GM23338 (cell line): ENCODE measurements around the gene SGSM1. TPM values are rescaled to one million over a fixed set of nuclear protein-coding genes. Genes with fewer than 3 reads are reported as not detected.

Experiments used
- ATAC-seq: fragments of 200-7000 bp; cut with Tn5 transposase; 3 replicates; pipeline ENCODE4 v1.9.1; 2020
- DNase-seq: peaks from one replicate; pipeline ENCODE4 v3.0.0-alpha.2; 2015; ENCODE audit warnings: low spot score
- H2AFZ ChIP-seq: fragments of 200-600 bp; sonication (generic); 2 replicates; pipeline ENCODE4 v1.8.0; 2016; ENCODE audit warnings: antibody characterized with exemption, mild to moderate bottlenecking, moderate library complexity
- H3F3A ChIP-seq: fragments of 200-600 bp; sonication (generic); replicated peaks from 2 replicates; pipeline ENCODE4 v1.8.0; 2017; ENCODE audit warnings: antibody characterized with exemption, mixed run types, low read depth
- H3K27ac ChIP-seq: fragments of 200-600 bp; sonication (generic); 2 replicates; pipeline ENCODE4 v1.6.1; 2016; ENCODE audit warnings: low read depth
- H3K27me3 ChIP-seq: fragments of 200-600 bp; sonication (generic); 2 replicates; pipeline ENCODE4 v1.8.0; 2016; ENCODE audit warnings: mild to moderate bottlenecking, mixed run types, moderate library complexity; ENCODE audit not compliant: insufficient read depth
- H3K36me3 ChIP-seq: fragments of 200-600 bp; sonication (generic); 2 replicates; pipeline ENCODE4 v1.8.0; 2016; ENCODE audit warnings: mild to moderate bottlenecking; ENCODE audit not compliant: insufficient read depth
- H3K4me1 ChIP-seq: fragments of 200-600 bp; sonication (generic); 2 replicates; pipeline ENCODE4 v1.8.0; 2016; ENCODE audit warnings: mild to moderate bottlenecking, moderate library complexity; ENCODE audit not compliant: insufficient read depth
- H3K4me2 ChIP-seq: fragments of 200-600 bp; sonication (generic); 2 replicates; pipeline ENCODE4 v1.7.1; 2017; ENCODE audit warnings: mixed run types
- H3K4me3 ChIP-seq: fragments of 200-600 bp; sonication (generic); 2 replicates; pipeline ENCODE4 v1.6.1; 2016; ENCODE audit warnings: mixed run types
- H3K79me2 ChIP-seq: fragments of 200-600 bp; sonication (generic); replicated peaks from 2 replicates; pipeline ENCODE4 v1.8.0; 2017; ENCODE audit warnings: mild to moderate bottlenecking; ENCODE audit not compliant: insufficient read depth
- H3K9me2 ChIP-seq: fragments of 200-600 bp; sonication (generic); 2 replicates; pipeline ENCODE4 v1.8.0; 2017; ENCODE audit not compliant: insufficient read depth
- H4K20me1 ChIP-seq: fragments of 200-600 bp; sonication (generic); replicated peaks from 2 replicates; pipeline ENCODE4 v1.8.0; 2017; ENCODE audit warnings: mild to moderate bottlenecking; ENCODE audit not compliant: insufficient read depth
- H3K27ac Mint-ChIP-seq: 2 replicates; pipeline ENCODE4 v1.8.0; 2020; ENCODE audit warnings: inconsistent platforms, mild to moderate bottlenecking, moderate library complexity, mixed read lengths
- H3K27me3 Mint-ChIP-seq: 3 replicates; pipeline ENCODE4 v1.8.0; 2022; ENCODE audit warnings: low read depth, mild to moderate bottlenecking, moderate library complexity, mixed read lengths, inconsistent platforms; ENCODE audit not compliant: insufficient read depth, poor library complexity
- H3K36me3 Mint-ChIP-seq: 3 replicates; pipeline ENCODE4 v1.8.0; 2021; ENCODE audit warnings: low read depth, mild to moderate bottlenecking, inconsistent platforms, moderate library complexity, mixed read lengths
- H3K4me1 Mint-ChIP-seq: 3 replicates; pipeline ENCODE4 v1.8.0; 2020; ENCODE audit warnings: mild to moderate bottlenecking, inconsistent platforms, mixed read lengths
- H3K4me3 Mint-ChIP-seq: 3 replicates; pipeline ENCODE4 v1.8.0; 2021; ENCODE audit warnings: moderate library complexity, mild to moderate bottlenecking, inconsistent platforms, mixed read lengths
- H3K9me3 Mint-ChIP-seq: 3 replicates; pipeline ENCODE4 v1.8.0; 2020; ENCODE audit warnings: moderate library complexity, mild to moderate bottlenecking, inconsistent platforms, mixed read lengths
- CREB1 ChIP-seq: fragments of 250-450 bp; sonication (Bioruptor Pico); IDR thresholded peaks from 2 replicates; pipeline ENCODE4 v1.5.0; 2020; ENCODE audit warnings: low read depth, mild to moderate bottlenecking, moderate library complexity
- EZH2 ChIP-seq: fragments of 200-600 bp; sonication (generic); IDR thresholded peaks from one replicate; pipeline ENCODE4 v1.8.0; 2017; ENCODE audit warnings: antibody characterized with exemption, mild to moderate bottlenecking, low read depth; ENCODE audit not compliant: unreplicated experiment
- EZH2phosphoT487 ChIP-seq: fragments of 200-600 bp; sonication (generic); IDR thresholded peaks from one replicate; pipeline ENCODE4 v1.8.1; 2018; ENCODE audit warnings: antibody characterized with exemption; ENCODE audit not compliant: unreplicated experiment
- NANOG ChIP-seq: IDR thresholded peaks from 2 replicates; pipeline ENCODE4 v1.6.1; 2016; ENCODE audit warnings: antibody characterized with exemption, borderline replicate concordance
- POLR2AphosphoS5 ChIP-seq: IDR thresholded peaks from 2 replicates; pipeline ENCODE4 v1.6.1; 2016; ENCODE audit warnings: antibody characterized with exemption, low read depth
- STAT1 ChIP-seq: IDR thresholded peaks from one replicate; pipeline ENCODE4 v1.6.1; 2016; ENCODE audit warnings: antibody characterized with exemption; ENCODE audit not compliant: unreplicated experiment
- ZNF114 ChIP-seq: fragments of 250-450 bp; sonication (Bioruptor Pico); IDR thresholded peaks from 2 replicates; pipeline ENCODE4 v1.5.0; 2020; ENCODE audit warnings: mild to moderate bottlenecking, moderate library complexity
- ZNF331 ChIP-seq: fragments of 250-450 bp; sonication (Bioruptor Pico); IDR thresholded peaks from 2 replicates; pipeline ENCODE4 v1.5.0; 2020; ENCODE audit warnings: low read depth, mild to moderate bottlenecking, moderate library complexity
- polyA plus RNA-seq: library from polyadenylated mRNA; unstranded; fragments of >200 nt; fragmentation: Nextera tagmentation; extraction: Ambion mirVana; gene quantifications from 2 replicates; pipeline ENCODE4 v1.2.1, GENCODE V29; 2016
- total RNA-seq: library from RNA; depleted of rRNA; stranded (reverse); fragments of >200 nt; shearing (Covaris generic); gene quantifications from 2 replicates; pipeline ENCODE4 v1.2.3, GENCODE V29; 2014
- TF ChIP-seq, protein P1 (sequence below): IDR thresholded peaks from 2 replicates; pipeline ENCODE4 v1.6.1; 2016; ENCODE audit warnings: antibody characterized with exemption
- TF ChIP-seq, protein P2 (sequence below), 2 experiments: fragments of 200-600 bp in 1 of 2; sonication (generic) in 1 of 2; conservative IDR thresholded peaks; 2 replicates each; pipeline versions ENCODE4 v1.5.1 to v1.6.1; 2016 to 2017; ENCODE audit warnings: antibody characterized with exemption in 2 of 2, low read depth in 2 of 2, mild to moderate bottlenecking in 2 of 2, moderate library complexity in 1 of 2
- TF ChIP-seq, protein P3 (sequence below): fragments of 250-450 bp; sonication (Bioruptor Pico); IDR thresholded peaks from 2 replicates; pipeline ENCODE4 v1.5.0; 2020; ENCODE audit warnings: mild to moderate bottlenecking, moderate library complexity

Gene SGSM1
- total and polyA plus RNA-seq, 2 experiments from 2014 or later: 4.7 to 5.4 TPM

DNA sequence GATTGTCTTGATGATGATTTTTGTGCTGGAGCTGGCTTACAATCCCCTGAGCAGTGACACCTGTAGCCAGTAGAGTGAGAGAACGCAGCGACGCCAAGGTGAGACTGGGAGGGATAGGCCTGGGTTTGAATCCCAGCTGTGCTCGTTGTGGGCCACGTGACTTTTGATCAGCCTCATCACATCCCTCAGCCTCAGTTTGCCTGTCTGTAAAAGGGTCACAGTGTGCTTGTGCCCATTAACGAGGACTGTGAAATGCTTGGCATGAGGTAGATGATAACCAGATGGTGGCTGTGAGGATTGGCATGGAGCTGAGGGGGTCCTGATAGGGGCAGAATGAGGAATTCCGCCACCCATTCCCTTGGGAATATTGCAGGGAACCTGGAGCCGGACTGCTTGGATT lies 156.1 kb downstream of the SGSM1 start:
- H2AFZ ChIP-seq: no peak overlapping the region
- no peak overlapping the region for H3K4me3 ChIP-seq
- TF ChIP-seq EZH2phosphoT487 (no peak), ZNF331 (CRISPR knock-in tag) (no peak), EZH2 (no peak)
- TF ChIP-seq, protein P1, sequence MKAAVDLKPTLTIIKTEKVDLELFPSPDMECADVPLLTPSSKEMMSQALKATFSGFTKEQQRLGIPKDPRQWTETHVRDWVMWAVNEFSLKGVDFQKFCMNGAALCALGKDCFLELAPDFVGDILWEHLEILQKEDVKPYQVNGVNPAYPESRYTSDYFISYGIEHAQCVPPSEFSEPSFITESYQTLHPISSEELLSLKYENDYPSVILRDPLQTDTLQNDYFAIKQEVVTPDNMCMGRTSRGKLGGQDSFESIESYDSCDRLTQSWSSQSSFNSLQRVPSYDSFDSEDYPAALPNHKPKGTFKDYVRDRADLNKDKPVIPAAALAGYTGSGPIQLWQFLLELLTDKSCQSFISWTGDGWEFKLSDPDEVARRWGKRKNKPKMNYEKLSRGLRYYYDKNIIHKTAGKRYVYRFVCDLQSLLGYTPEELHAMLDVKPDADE: no peak
- no peak overlapping the region for H3K27ac Mint-ChIP-seq
- H3K27me3 ChIP-seq: no peaks in the 10 kb centered on the region
- DNase-seq (no peak), ATAC-seq (no peak)
- no peaks in the 10 kb centered on the region for H3F3A ChIP-seq
- H4K20me1 ChIP-seq: no peaks in the 10 kb centered on the region
- H3K27me3 Mint-ChIP-seq: peaks cover under 1% of the 10 kb centered on the region
- no peaks in the 10 kb centered on the region for H3K36me3 ChIP-seq
- peaks cover 6% of the 10 kb centered on the region; the same call in 2 of the 3 replicates for H3K36me3 Mint-ChIP-seq
- H3K79me2 ChIP-seq: peaks cover 82% of the 10 kb centered on the region
- no peak overlapping the region for H3K4me2 ChIP-seq
- no peak overlapping the region for H3K27ac ChIP-seq
- H3K4me1 Mint-ChIP-seq: peaks cover 10% of the 10 kb centered on the region
- H3K9me2 ChIP-seq: no peaks in the 10 kb centered on the region
- H3K9me3 Mint-ChIP-seq: no peaks in the 10 kb centered on the region
- H3K4me3 Mint-ChIP-seq: no peak overlapping the region
- peaks cover under 1% of the 10 kb centered on the region; the same call in 1 of the 2 replicates for H3K4me1 ChIP-seq

DNA sequence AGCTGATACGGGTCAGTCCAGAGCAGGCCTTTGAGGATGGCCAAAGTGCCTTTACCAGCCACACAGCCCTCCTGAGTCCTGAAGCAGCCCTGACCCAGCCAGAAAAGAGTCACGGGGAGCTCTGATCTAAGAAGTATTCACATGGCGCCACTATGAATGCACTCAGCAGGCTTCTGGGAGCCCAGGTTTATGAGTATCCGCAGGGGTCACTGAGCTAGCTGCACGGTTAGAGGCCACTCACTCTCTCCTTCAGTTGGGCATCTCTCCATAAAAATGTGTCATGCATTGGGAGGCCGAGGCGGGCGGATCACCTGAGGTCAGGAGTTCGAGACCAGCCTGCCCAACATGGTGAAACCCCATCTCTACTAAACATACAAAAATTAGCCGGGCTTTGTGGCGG lies 156.8 kb downstream of the SGSM1 start:
- no peaks in the 10 kb centered on the region for H3K27me3 ChIP-seq
- no peaks in the 10 kb centered on the region for H4K20me1 ChIP-seq
- H3K27ac ChIP-seq: no peak overlapping the region
- no peak overlapping the region for H3K4me3 ChIP-seq
- peaks cover 12% of the 10 kb centered on the region for H3K4me1 Mint-ChIP-seq
- ATAC-seq: no peak
- H3K9me3 Mint-ChIP-seq: no peaks in the 10 kb centered on the region
- H3K9me2 ChIP-seq: no peaks in the 10 kb centered on the region
- H3K4me1 ChIP-seq: peaks cover 7% of the 10 kb centered on the region; the same call in 1 of the 2 replicates
- no peak overlapping the region for H3K4me3 Mint-ChIP-seq
- peaks cover 78% of the 10 kb centered on the region for H3K79me2 ChIP-seq
- no peak overlapping the region for H3K27ac Mint-ChIP-seq
- no peak for DNase-seq
- H3K4me2 ChIP-seq: no peak overlapping the region
- 0 out of 2 replicates have a peak, but pooled peaks cover 3% of the 10 kb centered on the region for H3F3A ChIP-seq
- H2AFZ ChIP-seq: no peak overlapping the region
- H3K36me3 Mint-ChIP-seq: peaks cover 9% of the 10 kb centered on the region; the same call in 2 of the 3 replicates
- no peaks in the 10 kb centered on the region for H3K36me3 ChIP-seq
- H3K27me3 Mint-ChIP-seq: no peaks in the 10 kb centered on the region
- no peak for TF ChIP-seq STAT1
- TF ChIP-seq, protein P2, sequence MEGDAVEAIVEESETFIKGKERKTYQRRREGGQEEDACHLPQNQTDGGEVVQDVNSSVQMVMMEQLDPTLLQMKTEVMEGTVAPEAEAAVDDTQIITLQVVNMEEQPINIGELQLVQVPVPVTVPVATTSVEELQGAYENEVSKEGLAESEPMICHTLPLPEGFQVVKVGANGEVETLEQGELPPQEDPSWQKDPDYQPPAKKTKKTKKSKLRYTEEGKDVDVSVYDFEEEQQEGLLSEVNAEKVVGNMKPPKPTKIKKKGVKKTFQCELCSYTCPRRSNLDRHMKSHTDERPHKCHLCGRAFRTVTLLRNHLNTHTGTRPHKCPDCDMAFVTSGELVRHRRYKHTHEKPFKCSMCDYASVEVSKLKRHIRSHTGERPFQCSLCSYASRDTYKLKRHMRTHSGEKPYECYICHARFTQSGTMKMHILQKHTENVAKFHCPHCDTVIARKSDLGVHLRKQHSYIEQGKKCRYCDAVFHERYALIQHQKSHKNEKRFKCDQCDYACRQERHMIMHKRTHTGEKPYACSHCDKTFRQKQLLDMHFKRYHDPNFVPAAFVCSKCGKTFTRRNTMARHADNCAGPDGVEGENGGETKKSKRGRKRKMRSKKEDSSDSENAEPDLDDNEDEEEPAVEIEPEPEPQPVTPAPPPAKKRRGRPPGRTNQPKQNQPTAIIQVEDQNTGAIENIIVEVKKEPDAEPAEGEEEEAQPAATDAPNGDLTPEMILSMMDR (conservative IDR thresholded peaks at IDR 0.05; ENCODE audit: low read depth in 2 of 2): no peak
- no peak for TF ChIP-seq ZNF114
- TF ChIP-seq NANOG: no peak
- no peak for TF ChIP-seq EZH2
- TF ChIP-seq, protein P1: no peak
- no peak for TF ChIP-seq POLR2AphosphoS5
- no peak for TF ChIP-seq CREB1
- TF ChIP-seq, protein P3, sequence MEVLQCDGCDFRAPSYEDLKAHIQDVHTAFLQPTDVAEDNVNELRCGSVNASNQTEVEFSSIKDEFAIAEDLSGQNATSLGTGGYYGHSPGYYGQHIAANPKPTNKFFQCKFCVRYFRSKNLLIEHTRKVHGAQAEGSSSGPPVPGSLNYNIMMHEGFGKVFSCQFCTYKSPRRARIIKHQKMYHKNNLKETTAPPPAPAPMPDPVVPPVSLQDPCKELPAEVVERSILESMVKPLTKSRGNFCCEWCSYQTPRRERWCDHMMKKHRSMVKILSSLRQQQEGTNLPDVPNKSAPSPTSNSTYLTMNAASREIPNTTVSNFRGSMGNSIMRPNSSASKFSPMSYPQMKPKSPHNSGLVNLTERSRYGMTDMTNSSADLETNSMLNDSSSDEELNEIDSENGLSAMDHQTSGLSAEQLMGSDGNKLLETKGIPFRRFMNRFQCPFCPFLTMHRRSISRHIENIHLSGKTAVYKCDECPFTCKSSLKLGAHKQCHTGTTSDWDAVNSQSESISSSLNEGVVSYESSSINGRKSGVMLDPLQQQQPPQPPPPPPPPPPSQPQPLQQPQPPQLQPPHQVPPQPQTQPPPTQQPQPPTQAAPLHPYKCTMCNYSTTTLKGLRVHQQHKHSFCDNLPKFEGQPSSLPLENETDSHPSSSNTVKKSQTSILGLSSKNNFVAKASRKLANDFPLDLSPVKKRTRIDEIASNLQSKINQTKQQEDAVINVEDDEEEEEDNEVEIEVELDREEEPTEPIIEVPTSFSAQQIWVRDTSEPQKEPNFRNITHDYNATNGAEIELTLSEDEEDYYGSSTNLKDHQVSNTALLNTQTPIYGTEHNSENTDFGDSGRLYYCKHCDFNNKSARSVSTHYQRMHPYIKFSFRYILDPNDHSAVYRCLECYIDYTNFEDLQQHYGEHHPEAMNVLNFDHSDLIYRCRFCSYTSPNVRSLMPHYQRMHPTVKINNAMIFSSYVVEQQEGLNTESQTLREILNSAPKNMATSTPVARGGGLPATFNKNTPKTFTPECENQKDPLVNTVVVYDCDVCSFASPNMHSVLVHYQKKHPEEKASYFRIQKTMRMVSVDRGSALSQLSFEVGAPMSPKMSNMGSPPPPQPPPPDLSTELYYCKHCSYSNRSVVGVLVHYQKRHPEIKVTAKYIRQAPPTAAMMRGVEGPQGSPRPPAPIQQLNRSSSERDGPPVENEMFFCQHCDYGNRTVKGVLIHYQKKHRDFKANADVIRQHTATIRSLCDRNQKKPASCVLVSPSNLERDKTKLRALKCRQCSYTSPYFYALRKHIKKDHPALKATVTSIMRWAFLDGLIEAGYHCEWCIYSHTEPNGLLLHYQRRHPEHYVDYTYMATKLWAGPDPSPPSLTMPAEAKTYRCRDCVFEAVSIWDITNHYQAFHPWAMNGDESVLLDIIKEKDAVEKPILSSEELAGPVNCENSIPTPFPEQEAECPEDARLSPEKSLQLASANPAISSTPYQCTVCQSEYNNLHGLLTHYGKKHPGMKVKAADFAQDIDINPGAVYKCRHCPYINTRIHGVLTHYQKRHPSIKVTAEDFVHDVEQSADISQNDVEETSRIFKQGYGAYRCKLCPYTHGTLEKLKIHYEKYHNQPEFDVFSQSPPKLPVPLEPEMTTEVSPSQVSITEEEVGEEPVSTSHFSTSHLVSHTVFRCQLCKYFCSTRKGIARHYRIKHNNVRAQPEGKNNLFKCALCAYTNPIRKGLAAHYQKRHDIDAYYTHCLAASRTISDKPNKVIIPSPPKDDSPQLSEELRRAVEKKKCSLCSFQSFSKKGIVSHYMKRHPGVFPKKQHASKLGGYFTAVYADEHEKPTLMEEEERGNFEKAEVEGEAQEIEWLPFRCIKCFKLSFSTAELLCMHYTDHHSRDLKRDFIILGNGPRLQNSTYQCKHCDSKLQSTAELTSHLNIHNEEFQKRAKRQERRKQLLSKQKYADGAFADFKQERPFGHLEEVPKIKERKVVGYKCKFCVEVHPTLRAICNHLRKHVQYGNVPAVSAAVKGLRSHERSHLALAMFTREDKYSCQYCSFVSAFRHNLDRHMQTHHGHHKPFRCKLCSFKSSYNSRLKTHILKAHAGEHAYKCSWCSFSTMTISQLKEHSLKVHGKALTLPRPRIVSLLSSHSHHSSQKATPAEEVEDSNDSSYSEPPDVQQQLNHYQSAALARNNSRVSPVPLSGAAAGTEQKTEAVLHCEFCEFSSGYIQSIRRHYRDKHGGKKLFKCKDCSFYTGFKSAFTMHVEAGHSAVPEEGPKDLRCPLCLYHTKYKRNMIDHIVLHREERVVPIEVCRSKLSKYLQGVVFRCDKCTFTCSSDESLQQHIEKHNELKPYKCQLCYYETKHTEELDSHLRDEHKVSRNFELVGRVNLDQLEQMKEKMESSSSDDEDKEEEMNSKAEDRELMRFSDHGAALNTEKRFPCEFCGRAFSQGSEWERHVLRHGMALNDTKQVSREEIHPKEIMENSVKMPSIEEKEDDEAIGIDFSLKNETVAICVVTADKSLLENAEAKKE (CRISPR knock-in tag): no peak
- TF ChIP-seq ZNF331 (CRISPR knock-in tag): no peak
